Measurements from ENCODE around the gene PRSS2. TPM values are rescaled to one million over a fixed set of nuclear protein-coding genes. Genes with fewer than 3 reads are reported as not detected.

PRSS2 gene
- total RNA-seq, 1 experiment from 2014 or later, result not detected

DNA sequence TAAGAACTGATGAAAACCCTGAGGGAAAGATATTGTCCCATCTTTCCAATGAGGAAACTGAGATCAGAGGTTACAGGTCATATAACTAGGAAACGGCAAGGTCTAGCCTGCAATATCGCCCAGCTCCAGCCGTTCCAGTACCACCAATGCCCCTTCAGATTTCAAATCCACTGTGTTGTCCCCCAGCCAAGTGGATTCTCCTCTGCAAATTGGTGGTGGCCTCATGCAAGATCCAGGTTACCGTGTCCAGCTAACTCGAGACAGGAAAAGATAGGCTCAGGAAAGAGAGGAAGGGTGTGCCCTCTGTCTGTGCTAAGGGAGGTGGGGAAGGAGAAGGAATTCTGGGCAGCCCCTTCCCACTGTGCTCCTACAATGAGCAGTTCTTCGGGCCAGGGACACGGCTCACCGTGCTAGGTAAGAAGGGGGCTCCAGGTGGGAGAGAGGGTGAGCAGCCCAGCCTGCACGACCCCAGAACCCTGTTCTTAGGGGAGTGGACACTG, 25.3 kb downstream of the PRSS2 start:
- Mint-ChIP-seq H3K9me3 (ENCODE audit: unreplicated experiment) (no peaks in the 10 kb centered on the region), H3K4me1 (ENCODE audit: insufficient read depth, unreplicated experiment) (peaks cover 11% of the 10 kb centered on the region), H3K4me3 (ENCODE audit: unreplicated experiment) (no peak overlapping the region), H3K36me3 (ENCODE audit: insufficient read depth, unreplicated experiment) (no peaks in the 10 kb centered on the region), H3K27me3 (ENCODE audit: insufficient read depth, unreplicated experiment) (peaks cover 77% of the 10 kb centered on the region), H3K27ac (ENCODE audit: low read depth, unreplicated experiment) (no peak overlapping the region)
- TF ChIP-seq, protein P1, sequence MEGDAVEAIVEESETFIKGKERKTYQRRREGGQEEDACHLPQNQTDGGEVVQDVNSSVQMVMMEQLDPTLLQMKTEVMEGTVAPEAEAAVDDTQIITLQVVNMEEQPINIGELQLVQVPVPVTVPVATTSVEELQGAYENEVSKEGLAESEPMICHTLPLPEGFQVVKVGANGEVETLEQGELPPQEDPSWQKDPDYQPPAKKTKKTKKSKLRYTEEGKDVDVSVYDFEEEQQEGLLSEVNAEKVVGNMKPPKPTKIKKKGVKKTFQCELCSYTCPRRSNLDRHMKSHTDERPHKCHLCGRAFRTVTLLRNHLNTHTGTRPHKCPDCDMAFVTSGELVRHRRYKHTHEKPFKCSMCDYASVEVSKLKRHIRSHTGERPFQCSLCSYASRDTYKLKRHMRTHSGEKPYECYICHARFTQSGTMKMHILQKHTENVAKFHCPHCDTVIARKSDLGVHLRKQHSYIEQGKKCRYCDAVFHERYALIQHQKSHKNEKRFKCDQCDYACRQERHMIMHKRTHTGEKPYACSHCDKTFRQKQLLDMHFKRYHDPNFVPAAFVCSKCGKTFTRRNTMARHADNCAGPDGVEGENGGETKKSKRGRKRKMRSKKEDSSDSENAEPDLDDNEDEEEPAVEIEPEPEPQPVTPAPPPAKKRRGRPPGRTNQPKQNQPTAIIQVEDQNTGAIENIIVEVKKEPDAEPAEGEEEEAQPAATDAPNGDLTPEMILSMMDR (IDR thresholded peaks at IDR 0.05; ENCODE audit: unreplicated experiment), result no peak
- intact Hi-C loops (cut with micrococcal nuclease), result no loop called here
- POLR2A ChIA-PET, result no interaction called here
- no peak for DNase-seq (ENCODE audit: unreplicated experiment)
- CTCF ChIA-PET, result interaction anchor here (0.7 to 2.3 kb wide), 4 partner anchors 15 to 437 kb away, joined by 3 to 14 read pairs (median 3); no protein-coding TSS in a partner anchor
- no TSS peak for BruUV-seq (replicated peaks)

DNA sequence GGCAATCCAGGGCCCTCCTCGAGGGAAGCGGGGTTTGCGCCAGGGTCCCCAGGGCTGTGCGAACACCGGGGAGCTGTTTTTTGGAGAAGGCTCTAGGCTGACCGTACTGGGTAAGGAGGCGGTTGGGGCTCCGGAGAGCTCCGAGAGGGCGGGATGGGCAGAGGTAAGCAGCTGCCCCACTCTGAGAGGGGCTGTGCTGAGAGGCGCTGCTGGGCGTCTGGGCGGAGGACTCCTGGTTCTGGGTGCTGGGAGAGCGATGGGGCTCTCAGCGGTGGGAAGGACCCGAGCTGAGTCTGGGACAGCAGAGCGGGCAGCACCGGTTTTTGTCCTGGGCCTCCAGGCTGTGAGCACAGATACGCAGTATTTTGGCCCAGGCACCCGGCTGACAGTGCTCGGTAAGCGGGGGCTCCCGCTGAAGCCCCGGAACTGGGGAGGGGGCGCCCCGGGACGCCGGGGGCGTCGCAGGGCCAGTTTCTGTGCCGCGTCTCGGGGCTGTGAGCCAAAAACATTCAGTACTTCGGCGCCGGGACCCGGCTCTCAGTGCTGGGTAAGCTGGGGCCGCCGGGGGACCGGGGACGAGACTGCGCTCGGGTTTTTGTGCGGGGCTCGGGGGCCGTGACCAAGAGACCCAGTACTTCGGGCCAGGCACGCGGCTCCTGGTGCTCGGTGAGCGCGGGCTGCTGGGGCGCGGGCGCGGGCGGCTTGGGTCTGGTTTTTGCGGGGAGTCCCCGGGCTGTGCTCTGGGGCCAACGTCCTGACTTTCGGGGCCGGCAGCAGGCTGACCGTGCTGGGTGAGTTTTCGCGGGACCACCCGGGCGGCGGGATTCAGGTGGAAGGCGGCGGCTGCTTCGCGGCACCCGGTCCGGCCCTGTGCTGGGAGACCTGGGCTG, 26.0 kb downstream of the PRSS2 start:
- Mint-ChIP-seq H3K36me3 (ENCODE audit: insufficient read depth, unreplicated experiment) (no peaks in the 10 kb centered on the region), H3K27ac (ENCODE audit: low read depth, unreplicated experiment) (no peak overlapping the region), H3K4me1 (ENCODE audit: insufficient read depth, unreplicated experiment) (peaks cover 11% of the 10 kb centered on the region), H3K9me3 (ENCODE audit: unreplicated experiment) (no peaks in the 10 kb centered on the region), H3K27me3 (ENCODE audit: insufficient read depth, unreplicated experiment) (peaks cover 77% of the 10 kb centered on the region), H3K4me3 (ENCODE audit: unreplicated experiment) (no peak overlapping the region)
- no TSS peak for BruUV-seq (replicated peaks)
- no peak for DNase-seq (ENCODE audit: unreplicated experiment)
- intact Hi-C loops (cut with micrococcal nuclease), result no loop called here
- CTCF ChIA-PET, result interaction anchor here (0.6 to 3.7 kb wide), 7 partner anchors 10 to 437 kb away, joined by 3 to 16 read pairs (median 3); no protein-coding TSS in a partner anchor
- POLR2A ChIA-PET, result interaction anchor here (0.8 kb wide), 1 partner anchor 261 kb away, joined by 3 read pairs; no protein-coding TSS in a partner anchor
- TF ChIP-seq, protein P1 (IDR thresholded peaks at IDR 0.05; ENCODE audit: unreplicated experiment), result no peak

DNA sequence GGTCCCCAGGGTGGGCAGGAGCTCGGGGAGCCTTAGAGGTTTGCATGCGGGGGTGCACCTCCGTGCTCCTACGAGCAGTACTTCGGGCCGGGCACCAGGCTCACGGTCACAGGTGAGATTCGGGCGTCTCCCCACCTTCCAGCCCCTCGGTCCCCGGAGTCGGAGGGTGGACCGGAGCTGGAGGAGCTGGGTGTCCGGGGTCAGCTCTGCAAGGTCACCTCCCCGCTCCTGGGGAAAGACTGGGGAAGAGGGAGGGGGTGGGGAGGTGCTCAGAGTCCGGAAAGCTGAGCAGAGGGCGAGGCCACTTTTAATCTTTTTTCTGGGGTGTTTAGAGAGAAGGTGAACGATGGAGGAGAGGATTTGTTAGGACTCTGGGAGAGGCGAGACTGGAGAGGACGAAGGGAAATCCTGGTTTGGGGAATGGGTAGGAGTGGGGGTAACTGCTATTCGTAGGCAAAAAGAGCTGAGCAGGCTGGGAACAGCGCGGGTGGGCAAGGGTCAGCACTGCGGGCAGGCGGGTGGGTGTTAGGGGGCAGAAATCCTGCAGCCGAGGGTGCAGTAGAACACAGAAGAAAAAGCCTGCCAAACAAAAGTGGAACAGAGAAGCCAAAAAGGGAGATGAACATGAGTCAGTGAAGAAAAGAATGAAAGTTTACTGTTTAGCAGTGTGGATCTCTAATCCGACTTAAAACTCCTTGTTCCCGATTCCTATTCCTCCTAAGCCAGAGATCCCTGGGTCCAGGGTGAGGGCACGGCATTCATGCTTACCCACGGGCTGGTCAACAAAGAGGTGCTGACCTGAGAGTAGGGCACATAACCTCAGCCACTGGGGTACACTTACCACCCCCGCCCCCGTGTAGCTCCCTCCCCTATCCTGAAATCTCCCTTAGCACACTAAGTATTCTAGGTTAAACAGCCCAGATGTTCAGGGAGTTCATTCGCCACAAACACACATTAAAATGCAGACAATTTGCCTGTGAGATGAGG, 26.9 kb downstream of the PRSS2 start:
- H3K27me3 Mint-ChIP-seq (ENCODE audit: insufficient read depth, unreplicated experiment), result peaks cover 71% of the 10 kb centered on the region
- intact Hi-C loops (cut with micrococcal nuclease), result no loop called here
- peaks cover 11% of the 10 kb centered on the region for H3K4me1 Mint-ChIP-seq (ENCODE audit: insufficient read depth, unreplicated experiment)
- H3K4me3 Mint-ChIP-seq (ENCODE audit: unreplicated experiment), result no peak overlapping the region
- no peak for DNase-seq (ENCODE audit: unreplicated experiment)
- BruUV-seq (replicated peaks), result no TSS peak
- H3K9me3 Mint-ChIP-seq (ENCODE audit: unreplicated experiment), result no peaks in the 10 kb centered on the region
- CTCF ChIA-PET, result interaction anchor here (0.6 to 3.7 kb wide), 7 partner anchors 8 to 263 kb away, joined by 3 to 19 read pairs (median 3); no protein-coding TSS in a partner anchor
- H3K27ac Mint-ChIP-seq (ENCODE audit: low read depth, unreplicated experiment), result no peak overlapping the region
- H3K36me3 Mint-ChIP-seq (ENCODE audit: insufficient read depth, unreplicated experiment), result no peaks in the 10 kb centered on the region
- POLR2A ChIA-PET, result interaction anchor here (0.8 kb wide), 1 partner anchor 262 kb away, joined by 3 read pairs; no protein-coding TSS in a partner anchor
- TF ChIP-seq, protein P1 (IDR thresholded peaks at IDR 0.05; ENCODE audit: unreplicated experiment), result no peak

Measured in MCF 10A (cell line).